Measurements from ENCODE around the gene PDE8A.

Gene PDE8A

DNA sequence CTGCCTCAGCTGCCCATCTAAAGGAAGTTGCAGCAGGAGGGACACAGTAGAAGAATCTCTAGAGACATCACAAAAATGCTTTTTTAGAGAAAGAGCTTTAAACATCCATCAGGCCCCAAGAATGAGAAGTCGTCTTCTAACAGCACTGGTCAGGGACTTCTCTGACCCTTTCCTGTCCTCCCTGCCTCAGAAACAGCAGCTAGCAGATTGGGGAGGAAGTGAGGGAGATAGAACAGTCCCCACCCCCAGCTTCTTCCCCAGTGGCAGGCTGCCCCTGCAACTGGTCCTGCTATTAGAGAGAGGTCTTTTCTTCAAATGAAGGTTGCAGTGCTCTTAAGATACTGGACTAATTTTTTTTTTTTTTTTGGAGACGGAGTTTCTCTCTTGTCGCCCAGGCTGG lies 55.1 kb downstream of the PDE8A start:
- DNase-seq, result no peak

DNA sequence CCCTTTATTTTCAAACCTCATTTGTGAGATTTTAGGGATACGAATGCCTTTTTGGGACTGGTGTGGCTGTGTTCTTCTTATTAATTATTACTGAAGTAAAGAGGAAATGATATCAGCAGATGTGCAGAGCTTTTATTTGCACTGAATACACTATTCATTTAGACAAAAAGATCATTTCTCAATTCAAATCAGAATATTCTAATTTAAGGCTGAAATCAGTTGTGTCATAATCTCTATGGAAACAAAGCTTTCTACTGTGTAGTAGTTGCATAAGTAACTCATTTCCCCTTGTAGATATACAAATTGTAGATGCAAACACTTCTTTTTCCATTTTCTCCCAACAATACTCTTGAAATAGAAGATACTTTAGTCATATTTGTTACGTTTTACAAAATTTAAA lies 56.0 kb downstream of the PDE8A start:
- DNase-seq, result no peak

DNA sequence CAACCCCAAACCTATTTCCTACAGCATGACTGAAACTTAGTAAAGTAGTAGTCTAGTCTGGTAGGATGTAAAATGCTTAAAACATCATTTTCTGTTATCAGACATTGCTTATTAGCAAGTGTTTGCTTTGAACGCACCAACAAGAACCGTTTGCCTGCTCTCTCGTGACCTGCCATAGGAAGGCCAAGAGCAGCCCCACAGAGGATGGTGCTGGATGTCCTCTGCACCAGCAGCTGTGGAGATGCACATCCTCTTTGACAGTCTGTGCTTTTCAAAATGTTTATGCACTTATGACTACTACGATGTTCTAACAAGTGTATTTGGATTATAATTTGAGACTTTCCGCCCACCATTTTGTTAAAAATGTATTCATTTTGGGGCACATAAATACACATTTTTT lies 59.6 kb downstream of the PDE8A start:
- no peak for DNase-seq

DNA sequence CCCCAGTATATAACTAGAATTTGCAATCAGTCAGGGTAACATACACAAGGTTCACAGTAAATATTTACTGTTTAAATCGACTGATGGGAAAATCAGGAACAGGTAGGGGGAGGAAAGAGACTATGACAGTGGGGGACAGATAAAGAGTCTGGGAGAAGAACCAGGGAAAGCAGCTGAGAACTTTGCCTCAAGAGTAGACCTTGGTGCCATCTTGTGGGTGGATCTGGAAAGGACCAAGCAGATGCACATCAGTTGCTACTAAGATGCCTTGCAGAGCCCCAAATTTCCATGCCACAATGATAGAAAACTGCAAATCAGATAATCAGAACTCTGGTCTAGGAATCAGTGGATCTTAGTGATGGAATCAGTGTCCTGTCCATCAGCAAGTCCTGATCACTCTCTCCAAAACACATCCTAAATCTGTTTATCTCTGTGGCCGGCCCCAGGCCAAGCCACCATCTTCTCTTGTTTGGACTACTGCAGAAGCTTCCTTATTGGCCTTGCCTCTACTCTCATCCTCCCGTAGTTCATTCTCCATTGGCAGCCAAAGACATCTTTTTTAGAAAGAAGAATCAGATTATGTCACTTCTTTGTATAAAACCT lies 62.7 kb downstream of the PDE8A start:
- no peak for DNase-seq

DNA sequence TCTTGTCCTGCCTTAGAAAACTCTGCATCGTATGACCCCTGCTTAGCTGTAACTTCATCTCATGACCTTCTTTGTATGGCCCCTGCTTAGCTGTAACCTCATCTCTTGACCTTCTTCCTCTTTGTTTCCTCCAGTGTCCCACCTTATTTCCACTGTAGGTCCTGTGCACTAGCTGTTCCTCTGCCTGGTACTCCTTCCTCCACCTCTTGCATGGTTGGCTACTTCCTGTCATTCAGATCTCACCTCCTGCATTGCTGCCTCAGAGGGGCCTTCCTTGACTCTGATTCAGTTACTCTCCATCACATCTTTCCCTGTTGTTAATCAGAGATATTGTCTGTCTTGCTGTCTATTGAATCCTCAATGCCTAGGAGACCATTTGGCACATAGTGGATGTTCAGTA lies 63.2 kb downstream of the PDE8A start:
- no peak for DNase-seq

DNA sequence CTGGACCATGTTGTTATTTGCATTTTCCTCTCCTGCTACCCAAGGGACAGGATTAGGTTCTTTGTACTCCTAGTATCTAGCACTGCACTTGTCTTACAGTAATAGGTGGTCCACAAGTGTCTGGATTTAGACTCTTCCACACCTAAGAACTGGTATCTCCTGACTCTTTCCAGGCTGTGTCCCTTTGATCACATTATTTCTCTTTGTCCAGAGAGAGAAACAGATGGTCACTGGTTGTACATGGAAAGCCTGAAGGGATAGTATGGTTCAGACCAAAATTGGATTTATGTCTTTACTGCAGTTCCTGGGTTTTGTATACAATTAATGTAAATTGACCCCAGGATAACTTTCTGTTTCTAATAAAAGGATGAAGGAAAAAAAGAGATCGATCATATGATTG lies 64.0 kb downstream of the PDE8A start:
- DNase-seq, result no peak

DNA sequence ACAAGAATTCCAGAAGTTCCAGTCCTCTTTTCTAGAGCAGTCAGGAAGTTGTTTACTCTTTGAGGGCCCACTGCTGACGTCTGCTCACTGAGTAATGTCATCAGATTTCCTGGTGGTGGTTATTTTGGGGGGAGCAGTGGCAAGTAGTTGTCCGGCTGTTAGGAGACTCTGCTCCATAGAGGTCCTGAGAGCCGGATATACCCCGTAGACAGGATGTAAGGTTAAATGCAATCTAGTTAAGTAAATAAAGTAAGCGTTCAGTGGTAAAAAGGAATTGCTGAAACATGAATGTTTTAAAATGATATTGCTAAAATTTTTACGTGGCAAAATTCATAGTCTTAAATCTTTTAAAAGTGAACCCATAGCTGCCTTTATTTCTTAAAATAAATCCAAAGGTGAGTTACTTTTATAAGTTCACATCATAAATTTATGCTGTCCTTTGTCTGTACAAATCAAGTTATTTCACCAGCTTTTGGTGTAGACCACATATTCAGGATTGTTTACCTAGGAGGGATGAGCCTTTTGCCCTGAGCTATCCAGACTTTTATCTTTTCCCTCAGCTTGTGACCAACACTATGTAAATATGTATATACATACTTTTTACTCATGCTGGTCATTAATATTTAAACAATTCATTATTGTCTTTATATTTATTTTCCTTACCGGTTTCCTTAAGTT lies 65.8 kb downstream of the PDE8A start:
- no peak for DNase-seq

DNA sequence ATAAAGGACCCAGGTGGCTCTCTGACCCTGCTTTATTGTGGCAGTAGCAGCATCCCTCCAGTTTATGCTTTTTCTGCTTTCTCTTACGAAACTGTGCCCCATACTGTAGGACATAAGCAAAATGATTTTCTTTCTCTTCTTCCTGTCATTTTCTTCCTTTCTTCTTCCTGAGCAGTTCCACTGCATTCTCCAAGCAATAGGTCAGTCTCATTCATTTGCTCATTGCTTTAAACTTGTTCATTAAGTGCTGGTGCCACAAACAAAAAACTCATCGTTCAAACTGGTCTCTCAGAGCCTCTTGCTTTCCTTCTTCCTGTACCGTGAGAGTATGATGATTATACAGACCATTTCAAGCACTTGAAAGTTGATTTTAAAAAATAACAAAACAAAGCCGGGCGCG lies 66.8 kb downstream of the PDE8A start:
- no peak for DNase-seq

DNA sequence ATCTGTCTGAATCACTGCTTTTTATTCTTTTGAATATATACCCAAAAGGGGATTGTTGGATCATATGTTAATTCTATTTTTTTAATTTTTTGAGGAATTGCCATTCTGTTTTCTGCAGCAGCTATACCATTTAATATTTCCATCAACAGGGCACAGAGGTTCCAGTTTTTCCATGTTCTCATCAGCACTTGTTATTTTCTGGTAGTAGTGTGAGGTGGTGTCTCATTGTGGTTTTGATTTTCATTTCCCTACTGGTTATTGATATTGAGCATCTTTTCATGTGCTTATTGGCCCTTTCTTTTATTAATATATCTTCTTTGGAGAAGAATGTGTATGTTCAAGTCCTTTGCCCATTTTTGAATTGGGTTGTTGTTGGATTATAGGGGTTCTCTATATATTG lies 68.1 kb downstream of the PDE8A start:
- DNase-seq, result no peak

DNA sequence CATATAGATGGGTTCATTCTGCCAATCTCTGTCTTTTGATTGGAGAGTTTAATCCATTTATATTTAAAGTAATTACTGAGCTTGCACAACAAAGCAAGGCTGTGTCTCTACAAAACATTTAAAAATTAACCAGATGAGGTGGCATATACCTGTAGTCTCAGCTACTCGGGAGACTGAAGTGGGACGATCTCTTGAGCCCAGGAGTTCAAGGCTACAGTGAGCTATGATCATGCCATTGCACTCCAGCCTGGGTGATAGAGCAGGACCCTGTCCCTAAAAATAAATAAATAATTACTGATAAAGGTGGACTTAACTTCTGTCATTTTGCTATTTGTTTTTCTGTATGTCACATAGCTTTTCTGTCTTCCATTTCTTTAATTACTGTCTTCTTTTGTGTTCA lies 78.1 kb downstream of the PDE8A start:
- DNase-seq, result no peak

DNA sequence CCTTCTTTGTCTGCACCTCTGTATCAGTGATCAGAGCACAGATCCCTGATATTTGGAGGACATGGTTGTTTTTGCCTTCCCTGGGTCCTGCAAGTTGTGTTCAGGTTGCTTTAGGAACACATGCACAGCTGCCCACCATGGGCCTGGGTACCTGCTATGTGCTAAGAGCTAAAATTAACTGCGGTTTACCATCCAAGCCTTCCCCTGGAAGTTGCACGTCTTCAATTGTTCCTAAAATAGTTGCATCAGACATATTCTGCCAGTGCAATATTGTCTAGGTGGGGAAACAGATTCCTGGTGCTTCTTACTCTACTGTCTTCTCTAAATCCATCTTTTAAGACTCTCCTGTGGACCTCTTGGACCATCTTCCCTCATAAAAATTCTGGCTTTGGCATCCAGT lies 80.9 kb downstream of the PDE8A start:
- DNase-seq, result no peak

DNA sequence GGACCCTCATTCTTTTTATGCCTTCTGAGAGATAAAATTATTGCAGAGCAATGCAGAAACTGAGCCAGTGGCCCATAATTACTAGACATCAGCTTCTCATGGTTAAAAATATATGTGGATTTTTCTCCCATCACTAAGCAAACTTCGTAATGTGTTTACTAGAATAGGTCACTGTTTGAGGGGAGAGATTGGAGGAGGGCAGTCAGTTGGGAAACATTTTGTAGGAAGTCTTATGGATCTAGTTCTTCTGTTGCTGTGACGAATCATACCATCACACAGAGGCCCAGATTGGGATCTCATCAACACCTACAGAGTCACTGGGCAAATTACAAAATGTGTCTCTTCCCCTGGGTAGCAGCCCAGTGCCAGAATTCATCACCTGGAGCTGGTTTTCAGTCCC lies 81.4 kb downstream of the PDE8A start:
- no peak for DNase-seq

DNA sequence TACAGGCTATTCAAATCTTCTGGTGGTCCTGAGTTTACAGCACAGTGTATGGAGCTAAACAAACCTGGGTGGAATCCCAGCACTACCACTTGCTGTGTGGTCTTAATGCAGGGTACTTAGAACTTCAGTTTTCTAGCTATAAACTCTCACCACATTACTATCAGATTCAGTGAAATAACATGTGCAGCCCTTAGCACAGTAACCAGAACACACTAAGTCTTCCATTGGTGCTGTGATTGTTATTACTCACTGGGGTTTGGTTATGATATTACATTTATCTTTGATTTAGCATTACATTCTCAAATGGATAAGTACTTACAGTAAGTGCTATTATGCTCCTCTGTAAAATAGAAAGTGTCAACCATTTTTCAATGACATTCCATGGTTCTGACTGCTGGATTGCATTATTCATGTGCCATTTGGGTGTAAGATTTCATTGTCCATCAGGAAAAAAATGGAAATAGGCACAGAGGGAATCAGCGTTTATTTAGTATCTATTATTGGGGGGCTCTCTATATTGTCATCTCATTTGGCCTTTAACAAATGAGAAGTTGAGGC lies 81.9 kb downstream of the PDE8A start:
- no peak for DNase-seq

DNA sequence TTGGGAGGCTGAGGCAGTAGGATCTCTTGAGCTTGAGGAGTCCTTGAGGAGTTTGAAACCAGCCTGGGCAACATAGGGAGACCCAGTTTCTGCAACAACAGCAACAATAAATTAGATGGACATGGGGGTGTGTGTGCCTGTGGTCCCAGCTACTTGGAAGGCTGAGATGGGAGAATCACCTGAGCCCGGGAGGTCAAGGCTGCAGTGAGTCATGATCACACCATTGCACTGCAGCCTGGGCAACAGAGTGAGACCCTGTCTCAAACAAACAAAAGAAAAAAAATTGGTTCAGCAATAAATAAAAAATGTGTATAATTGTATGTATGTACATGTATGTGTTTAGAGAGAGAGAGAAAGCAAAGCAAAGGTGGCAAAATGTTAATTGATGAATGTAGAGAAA lies 83.1 kb downstream of the PDE8A start:
- DNase-seq, result no peak

DNA sequence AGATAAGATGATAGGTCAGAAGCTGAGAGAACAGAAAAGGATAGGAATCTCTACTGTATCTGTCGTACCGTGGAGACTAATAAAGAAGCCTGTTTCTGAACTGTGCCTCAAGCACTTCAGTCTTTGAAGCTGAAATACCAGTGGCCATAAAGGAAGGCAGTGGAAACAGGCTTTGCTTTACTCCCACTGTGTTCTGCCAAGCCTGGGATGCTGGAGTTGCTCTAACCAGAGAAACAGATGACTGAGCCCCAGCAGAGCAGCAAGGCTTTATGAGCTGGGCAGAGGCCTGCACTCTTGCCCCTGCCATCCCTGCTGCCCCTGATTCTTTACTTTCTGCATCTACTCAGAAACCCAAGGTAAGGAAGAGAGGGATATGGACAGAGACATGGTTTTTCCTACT lies 89.4 kb downstream of the PDE8A start:
- DNase-seq, result no peak

DNA sequence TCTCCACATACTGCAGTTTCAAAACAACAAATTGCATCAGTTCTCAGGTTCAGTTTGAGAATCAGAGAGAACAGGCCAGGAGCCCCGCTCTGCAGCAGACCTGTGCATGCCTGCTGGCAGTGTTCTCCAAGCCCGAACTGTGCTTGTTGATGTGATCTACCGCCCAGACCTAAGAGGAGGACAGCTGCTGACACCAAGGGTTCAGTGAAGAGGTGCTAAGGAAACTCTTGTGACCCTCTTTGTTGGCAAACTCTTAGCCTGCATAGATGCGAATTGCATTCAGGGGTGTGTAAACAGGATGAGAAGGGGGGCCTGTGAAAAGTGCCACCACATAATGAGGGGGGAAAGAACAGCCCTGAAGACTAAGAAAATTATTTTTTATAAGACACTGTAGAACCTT lies 89.8 kb downstream of the PDE8A start:
- DNase-seq, result no peak

DNA sequence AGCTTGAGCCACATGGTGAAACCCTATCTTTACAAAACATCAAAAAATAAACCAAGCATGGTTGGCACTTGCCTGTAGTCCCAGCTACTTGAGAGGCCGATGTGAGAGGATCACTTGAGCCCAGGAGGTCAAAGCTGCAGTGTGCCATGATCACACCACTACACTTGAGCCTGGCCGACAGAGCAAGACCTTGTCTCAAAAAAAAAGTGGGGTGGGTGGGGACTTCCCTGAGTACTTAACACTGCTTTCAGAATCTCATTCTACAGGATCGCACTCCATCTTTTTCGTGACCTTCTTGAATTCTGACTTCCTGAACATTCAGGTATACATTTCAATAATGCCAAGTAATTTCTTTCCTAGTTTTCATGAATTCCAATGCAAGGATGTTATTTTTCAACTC lies 91.3 kb downstream of the PDE8A start:
- DNase-seq, result no peak

DNA sequence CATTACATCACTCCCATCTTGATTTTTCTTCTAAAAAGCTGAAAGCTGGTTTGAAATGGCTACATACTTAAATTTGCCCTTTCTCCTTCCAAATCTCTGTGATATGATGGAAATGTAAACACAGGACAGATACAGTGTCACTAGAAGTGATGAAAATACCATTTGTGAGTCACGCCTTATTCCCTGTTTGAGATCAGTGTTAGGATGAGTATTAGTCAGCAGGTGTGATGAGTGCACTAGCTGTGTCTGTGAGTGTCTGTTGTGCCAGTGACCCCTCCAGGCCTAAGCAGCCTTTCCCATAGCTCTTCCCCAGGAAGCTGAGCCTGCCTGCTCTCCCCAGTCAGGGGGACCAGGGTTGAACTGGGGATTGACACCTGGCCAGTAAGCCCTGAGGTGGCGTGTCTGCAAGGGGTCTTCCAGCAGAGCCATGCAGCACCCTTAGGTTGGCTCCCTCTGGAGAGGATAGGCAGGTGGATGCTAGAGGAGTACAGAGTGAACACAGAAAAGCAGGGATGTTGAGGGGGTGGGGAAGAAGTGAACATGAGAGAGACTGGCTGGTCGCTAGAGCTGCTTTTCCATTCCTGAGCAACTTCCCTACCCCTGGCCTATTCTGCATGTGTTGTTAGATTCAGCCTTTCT lies 92.0 kb downstream of the PDE8A start:
- no peak for DNase-seq

DNA sequence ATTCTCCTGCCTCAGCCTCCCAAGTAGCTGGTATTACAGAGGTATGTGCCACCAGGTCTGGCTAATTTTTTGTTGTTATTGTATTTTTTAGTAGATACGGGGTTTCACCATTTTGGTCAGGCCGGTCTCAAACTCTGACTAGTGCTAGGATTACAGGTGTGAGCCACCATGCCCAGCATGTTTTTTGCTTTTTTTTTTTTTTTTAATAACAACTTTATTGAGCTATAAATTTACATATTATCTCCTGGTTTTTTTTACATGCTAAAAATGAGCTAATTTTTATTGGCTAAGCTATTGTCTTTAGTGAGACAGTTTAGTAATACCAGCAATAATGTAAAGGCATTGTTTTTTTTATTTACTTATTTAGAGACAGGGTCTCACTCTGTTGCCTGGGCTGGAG lies 105.2 kb downstream of the PDE8A start:
- DNase-seq, result no peak

DNA sequence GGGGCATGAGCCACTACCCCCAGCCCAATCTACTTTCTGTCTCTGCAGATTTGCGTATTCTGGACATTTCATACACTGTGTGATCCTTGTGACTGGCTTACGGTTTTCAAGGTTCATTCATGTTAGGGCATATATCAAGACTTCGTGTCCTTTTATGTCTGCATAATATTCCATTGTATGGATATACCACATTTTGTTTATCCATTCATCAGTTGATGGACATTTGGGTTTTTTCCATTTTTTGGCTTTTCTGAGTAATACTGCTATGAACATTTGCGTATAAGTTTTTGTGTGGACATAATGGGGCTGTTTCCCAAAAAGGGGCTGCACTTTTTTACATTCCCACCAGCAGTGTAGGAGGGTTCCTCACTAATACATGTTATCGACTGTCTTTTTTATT lies 106.6 kb downstream of the PDE8A start:
- no peak for DNase-seq

DNA sequence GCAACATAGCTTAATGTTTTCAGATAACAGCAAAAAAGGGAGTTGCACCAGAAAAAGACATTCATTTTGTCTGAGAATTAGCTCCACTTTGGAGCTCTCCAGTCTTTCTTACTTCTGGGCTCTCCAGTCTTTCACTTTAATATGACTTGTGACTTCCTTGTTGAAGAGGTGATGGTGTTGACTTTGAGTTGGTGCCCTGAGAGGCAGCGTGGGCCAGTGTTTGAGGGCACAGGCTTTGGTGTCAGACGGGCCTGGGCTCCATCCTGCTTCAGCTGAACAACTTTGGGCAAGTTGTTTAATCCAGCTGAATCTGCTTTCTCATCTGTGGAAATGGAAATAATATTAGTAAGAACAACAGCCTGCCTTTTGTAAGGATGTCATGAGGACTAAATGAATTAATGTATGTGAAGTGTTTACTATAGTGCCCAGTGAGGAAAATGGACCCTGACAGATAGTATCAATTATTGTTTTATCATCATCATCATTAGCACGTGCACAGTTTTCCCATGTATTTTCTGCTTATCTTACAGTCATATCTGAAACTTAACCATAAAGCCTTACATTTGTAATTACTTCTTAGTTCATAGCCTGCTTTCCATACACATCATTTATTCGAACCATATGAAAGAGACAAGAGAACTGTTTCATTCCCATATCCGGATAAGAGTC lies 108.4 kb downstream of the PDE8A start:
- no peak for DNase-seq

DNA sequence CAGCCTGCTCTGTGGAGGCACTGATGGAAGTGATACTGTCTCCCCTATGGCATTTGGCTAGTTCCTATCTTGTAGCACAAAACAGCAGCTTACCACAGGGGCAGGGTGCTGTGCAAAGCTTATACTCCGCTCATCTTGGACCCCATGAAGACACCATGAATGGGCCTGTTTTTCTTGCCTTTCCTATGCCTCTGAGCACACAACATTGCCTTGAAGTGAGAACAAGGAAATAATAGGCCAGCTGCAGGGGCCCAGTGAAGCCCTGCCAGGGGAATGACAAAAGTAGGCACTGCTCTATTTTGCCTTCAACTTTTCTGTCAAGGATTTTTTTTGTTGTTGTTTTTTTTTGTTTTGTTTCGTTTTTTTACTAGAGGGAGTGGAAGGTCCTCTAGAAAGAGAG lies 110.3 kb downstream of the PDE8A start:
- no peak for DNase-seq

DNA sequence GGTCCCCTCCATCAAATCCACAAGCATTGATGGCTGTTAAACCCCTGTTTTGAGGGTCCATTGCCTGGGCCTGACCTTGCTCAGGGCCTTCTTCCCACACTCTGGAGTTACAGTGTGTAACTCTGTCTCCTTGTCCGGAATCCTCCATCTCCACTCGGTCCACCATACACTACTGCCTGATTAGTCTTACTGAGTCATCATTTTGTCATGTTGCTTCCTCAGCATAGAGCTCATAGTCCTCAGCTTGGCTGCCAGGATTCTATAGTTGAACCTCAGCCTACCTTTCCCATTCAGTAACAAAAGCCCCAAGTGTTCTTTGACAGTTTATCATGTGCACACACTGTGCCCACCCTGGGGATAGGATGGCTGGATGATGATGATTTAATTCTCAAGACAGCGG lies 113.0 kb downstream of the PDE8A start:
- DNase-seq, result no peak

DNA sequence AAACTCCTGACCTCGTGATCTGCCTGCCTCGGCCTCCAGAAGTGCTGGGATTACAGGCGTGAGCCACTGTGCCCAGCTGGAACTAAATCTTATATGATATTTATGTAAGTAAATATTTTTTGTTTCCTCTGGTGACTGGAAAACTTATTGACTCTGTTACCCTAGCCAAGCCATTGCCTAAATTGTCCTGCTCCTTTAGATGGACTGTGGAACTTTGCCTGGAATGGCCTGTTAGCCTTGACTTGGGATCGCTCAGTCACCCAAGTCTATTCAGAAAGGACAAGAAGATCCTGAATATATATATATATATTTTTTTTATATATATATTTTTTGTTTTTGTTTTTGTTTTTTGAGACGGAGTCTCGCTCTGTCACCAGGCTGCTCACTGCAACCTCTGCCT lies 113.9 kb downstream of the PDE8A start:
- no peak for DNase-seq

Measured in NCI-H2081 treated with DMSO at 0.1 percent for 48 hours (cell line).